GM19035 (cell line): ENCODE results near the gene GPR84.
"Not testable (repeated sequence)": the region's sequence is repeated elsewhere in the genome, so short reads cannot be mapped to it uniquely, and the experiment has no call there.

Experiments
- ATAC-seq: cut with Tn5 transposase; IDR thresholded peaks from one replicate; pipeline ENCODE4 v1.9.1; 2021; ENCODE audit not compliant: unreplicated experiment

GPR84 gene

DNA sequence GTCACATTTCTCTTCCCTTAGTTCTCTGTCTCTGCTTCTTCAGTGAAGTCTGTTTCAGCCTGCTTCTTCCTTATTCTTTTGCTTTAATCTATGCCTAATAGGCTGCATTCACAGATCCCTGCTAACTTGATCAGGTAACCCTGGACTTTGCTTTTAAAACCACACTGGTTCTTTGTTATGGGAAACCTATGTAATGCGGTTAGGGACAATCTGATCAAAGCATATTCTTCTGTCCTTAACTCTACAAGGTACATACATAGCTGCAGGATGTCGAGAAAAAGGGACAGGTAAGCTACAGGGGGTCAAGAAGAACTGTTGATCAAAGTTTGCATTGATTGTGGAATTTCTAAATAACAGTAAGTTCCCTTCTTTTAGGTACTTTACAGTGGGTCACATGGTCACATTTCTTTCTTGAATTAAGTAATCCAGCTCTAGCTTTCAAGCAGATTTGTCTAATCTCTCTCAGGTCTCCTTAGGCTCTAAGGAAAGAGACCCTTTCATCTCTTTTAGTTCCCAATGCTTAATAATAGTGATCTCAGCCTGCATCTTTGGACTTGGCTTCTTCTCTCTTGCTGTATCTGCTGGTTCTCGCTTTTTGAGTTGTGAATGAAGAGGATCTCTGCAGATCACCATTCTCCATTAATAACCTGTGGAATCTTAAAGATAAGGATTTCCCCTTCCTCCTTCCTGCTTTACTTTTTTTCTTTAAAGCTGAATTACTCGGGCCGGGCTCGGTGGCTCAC lies 35.5 kb downstream of the GPR84 start:
- no peak for ATAC-seq

DNA sequence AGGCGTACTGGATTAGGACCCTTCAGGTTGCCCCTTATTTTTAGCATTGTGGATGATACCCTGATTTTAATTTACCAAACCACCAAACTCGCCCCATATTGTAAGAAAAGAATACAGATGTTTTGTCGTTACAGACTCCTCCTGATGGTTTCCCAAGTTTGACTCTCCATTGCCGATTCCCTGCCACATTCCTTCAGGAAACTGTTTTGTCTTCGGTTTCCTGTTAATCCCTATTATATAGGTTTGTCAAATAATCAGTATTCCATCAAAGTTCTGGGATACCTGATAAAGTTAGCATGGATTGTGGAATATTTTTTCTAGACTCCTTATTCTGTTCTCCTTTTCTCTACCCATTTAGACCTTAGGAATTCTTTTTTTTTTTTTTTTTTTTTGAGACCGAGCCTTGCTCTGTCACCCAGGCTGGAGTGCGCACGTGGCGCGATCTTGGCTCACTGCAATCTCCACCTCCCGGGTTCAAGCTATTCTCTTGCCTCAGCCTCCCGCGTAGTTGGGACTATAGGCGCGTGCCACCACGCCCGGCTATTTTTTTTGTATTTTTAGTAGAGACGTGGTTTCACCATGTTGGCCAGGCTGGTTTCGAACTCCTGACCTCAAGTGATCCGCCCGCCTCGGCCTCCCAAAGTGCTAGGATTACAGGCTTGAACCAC lies 38.7 kb downstream of the GPR84 start:
- not testable (repeated sequence) for ATAC-seq

DNA sequence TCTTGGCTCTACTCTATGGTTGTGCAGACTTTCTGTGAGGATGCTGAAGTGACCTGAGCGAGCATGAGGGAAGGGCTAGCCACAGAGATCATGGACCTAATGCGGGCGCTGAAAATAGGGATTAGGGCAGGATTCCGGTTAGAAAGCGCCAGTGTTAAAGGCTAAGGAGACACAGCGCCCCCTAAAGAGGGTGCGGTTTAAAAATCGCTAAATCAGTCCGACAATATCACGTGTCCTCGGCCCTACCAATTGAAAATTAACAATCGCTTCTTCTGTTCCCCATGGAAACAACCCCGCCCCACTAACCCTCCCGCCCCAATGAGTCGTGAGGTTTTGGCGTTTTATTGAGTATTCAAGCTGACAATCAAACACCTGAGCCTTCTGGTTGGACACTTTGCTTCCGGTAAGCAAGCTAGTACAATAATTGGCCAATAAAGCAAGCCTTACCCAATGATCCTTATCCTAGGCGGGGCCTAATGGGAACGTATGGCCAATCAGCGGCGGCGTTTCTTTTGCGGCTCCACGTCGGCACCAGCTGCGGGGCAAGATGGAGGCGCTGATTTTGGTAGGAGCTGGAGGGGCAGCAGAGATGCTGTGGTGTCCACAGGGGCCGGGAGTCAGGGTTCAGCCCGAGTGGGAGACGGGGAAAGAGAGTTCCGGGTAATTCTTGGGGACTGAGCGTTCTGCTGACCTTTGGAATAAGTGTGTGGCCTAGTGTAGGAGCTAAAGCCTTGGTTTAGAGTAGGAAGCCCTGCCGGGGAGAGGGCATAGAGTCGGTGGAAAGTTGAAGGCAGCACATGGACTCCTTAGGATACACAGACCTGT lies 39.5 kb downstream of the GPR84 start, which contains the start of gene COPZ1:
Gene COPZ1 (plus strand): TSS at position 515 of the 825 bp plus-strand sequence. CDS start 33 bp downstream, at position 548.
- ATAC-seq, result peak; percentile 99

DNA sequence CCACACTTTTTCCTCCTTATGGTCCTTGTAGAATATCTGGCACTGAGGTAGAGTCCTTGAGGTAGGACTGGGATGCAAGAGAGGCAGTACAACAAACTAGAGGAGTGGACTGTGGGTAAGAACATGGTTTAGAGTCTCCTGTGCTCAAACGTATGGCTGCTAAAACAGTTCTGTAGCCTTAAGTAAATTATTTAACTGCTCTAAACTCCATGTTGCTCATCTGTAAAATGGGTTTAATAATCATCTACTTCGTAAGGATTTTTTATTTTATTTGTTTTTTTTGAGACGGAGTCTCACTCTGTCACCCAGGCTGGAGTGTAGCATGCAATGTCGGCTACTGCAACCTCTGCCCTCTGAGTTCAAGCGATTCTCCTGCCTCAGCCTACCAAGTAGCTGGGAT lies 42.9 kb downstream of the GPR84 start:
- no peak for ATAC-seq
